ENCODE data around the gene ZNF576. TPM values are rescaled to one million over a fixed set of nuclear protein-coding genes. Genes with fewer than 3 reads are reported as not detected.
A peak's percentile ranks its signal among the peaks of the same experiment; 100 is the strongest.

The ZNF576 gene
- total and polyA plus RNA-seq, 2 of the 13 experiments (the other 11 are each of a cell fraction or from before 2014, with no cell fraction given), result 7.2 to 9.6 TPM

- TF ChIP-seq ZNF598 (CRISPR knock-in tag; IDR thresholded peaks at IDR 0.05; ENCODE audit: borderline replicate concordance) (no peak), SMAD1 (CRISPR knock-in tag; IDR thresholded peaks at IDR 0.05; ENCODE audit: borderline replicate concordance, low read depth) (no peak), ZNF878 (CRISPR knock-in tag; IDR thresholded peaks at IDR 0.05) (no peak), MEIS1 (CRISPR knock-in tag; IDR thresholded peaks at IDR 0.05; ENCODE audit: borderline replicate concordance) (no peak), FOSL2 (CRISPR knock-in tag; IDR thresholded peaks at IDR 0.05) (no peak), POGZ (CRISPR knock-in tag; IDR thresholded peaks at IDR 0.05) (no peak), NR1H2 (CRISPR knock-in tag; IDR thresholded peaks at IDR 0.05; ENCODE audit: borderline replicate concordance, low read depth) (0 out of 2 replicates have a peak, but pooled peaks have one; percentile 25), HOMEZ (CRISPR knock-in tag; IDR thresholded peaks at IDR 0.05; ENCODE audit: low read depth) (no peak), ZNF101 (CRISPR knock-in tag; IDR thresholded peaks at IDR 0.05; ENCODE audit: borderline replicate concordance, low read depth) (no peak), GABPA (IDR thresholded peaks at IDR 0.05; ENCODE audit: low read depth, low read length) (no peak), GABPA (CRISPR knock-in tag; IDR thresholded peaks at IDR 0.05; ENCODE audit: low read depth) (no peak), MXD3 (CRISPR knock-in tag; IDR thresholded peaks at IDR 0.05) (0 out of 2 replicates have a peak, but pooled peaks have one; percentile 5), ZBTB4 (CRISPR knock-in tag; IDR thresholded peaks at IDR 0.05; ENCODE audit: borderline replicate concordance) (no peak), ZNF768 (CRISPR knock-in tag; IDR thresholded peaks at IDR 0.05) (peak; percentile 40; the same call in 1 of the 2 replicates), FLYWCH1 (CRISPR knock-in tag; IDR thresholded peaks at IDR 0.05) (no peak), ZNF512B (CRISPR knock-in tag; IDR thresholded peaks at IDR 0.05; ENCODE audit: borderline replicate concordance) (no peak), ZNF567 (CRISPR knock-in tag; IDR thresholded peaks at IDR 0.05; ENCODE audit: borderline replicate concordance) (no peak), ZNF441 (CRISPR knock-in tag; IDR thresholded peaks at IDR 0.05; ENCODE audit: borderline replicate concordance) (no peak), ZNF430 (CRISPR knock-in tag; IDR thresholded peaks at IDR 0.05) (peak; percentile 49; the same call in 1 of the 2 replicates), ATF5 (CRISPR knock-in tag; IDR thresholded peaks at IDR 0.05; ENCODE audit: low read depth) (no peak)
Observed at GRCh38 chr19:43639519-43640423, 43.4 kb downstream of the ZNF576 start, which contains the start of gene CADM4 (continued).
